Measurements from ENCODE around the gene COLEC11.

Gene COLEC11

DNA sequence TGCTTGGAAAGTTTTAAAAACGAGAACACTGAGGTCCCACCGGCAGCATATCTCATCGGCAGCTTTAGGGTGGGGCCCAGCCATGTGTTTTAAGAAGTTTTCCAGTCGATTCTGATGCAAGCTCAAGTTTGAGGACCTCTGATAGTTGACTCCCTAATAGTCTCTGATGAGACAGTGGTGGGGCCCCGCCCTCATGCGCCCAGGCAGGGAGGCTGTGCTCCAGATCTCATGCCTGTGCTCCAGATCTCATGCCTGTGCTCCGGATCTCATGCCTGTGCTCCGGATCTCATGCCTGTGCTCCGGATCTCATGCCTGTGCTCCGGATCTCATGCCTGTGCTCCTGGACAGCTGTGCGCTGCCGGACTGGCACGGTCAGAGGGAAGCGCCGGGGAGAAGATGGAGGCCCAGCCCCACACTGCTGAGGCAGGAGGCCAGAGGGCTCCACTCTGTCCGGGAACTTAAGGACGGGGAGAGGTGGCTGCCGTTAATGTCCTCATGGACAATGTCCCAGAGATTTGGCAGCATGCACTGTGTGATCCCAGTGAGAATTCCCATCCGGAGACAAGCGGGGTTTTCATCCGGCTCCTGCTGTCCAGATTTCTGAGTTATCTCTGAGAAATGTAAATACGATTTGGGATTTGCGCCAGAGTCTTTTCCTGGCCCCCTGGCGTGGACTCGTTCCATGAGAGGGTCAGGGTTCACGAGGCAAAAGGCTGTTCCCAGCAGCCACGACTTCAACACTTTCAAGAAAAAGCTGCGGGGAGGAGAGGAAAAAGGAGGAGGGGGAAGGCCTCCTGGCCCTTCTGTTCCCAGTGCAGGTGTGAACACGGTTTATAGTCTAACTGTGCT is 9.4 kb upstream of the COLEC11 start:
- no peak for DNase-seq

DNA sequence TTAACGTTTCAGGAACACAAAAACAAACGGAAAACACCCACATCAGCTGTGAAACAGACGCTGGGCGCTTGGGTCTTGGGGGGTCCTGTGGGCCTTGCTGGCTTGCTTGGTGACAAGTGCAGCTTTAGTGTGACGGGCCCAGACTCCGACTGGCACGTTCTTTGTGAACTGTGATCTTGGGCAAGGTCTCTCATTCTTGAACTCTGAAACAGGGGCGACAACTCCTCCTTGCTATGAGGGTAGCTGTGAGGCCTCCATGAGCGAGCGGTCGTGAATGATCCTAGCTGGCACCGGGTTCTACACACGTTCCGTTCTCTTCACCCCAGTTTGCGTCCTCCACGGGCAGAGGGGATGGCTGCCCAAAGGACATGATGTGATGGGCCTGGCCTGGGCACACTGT is 8.7 kb upstream of the COLEC11 start:
- no peak for DNase-seq

- no peak for DNase-seq
Observed at GRCh38 chr2:3587021-3587420, 7.9 kb upstream of the COLEC11 start.

GRCh38 chr2:3587432-3587831 is 7.5 kb upstream of the COLEC11 start:
- no peak for DNase-seq

DNA sequence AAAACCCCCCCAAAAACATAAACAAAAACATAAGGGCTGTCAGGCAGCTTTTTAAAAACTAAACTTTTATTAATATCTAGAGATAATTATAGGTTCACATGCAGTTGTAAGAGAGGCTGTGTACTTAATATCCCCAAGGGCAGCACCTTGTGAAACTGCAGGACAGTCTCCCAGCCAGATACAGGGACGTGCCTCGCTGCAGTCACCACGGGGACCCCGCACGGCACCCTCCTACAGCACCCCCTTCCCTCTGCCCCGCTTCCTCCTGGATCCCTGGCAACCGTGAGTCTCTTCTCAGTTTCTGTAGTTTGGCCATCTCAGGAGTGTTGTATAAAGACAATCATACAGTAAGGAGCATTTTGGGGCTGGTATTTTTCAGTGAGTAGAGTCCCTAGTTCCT is 6.8 kb upstream of the COLEC11 start:
- no peak for DNase-seq

GRCh38 chr2:3589086-3589485 is 5.8 kb upstream of the COLEC11 start:
- DNase-seq = no peak

DNA sequence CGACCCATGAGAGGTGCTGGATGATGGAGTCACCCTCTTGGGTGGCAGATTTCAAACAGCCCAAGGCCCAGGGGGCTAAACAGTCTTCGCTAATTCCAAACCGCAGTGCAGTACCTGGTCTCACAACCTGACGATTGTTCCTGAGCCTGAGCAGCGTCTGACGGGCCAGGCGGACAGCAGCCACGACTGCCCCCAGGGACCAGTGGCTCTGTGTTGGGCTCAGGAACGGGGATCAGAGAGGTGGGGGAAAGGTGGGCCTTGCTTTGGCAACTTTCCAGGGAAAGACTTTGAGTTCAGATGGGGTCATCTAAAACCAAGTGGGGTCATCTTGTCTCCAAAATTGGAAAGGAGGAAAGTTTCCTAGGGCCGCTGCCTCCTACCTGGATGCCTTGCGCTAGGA is 492 bp downstream of the COLEC11 start:
- DNase-seq = no peak

DNA sequence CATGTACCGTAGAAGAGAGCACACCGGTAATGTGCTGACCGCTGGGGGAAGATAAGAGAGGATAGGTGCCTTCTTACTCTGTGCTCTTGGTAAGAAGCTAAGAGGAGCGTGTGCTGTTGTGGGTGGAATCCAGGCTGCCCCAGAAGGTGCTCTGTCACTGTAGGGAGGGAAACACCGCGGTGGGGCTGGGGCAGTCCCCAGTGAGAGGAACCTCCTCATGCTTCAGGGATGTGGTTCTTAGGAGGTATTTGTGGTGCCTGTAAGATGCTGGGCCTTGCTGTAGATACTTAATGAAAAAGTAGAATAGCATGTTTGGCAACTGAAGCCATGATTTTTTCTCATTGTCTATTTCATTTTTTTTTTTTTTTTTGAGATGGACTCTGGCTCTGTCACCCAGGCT is 1.1 kb downstream of the COLEC11 start:
- no peak for DNase-seq

DNA sequence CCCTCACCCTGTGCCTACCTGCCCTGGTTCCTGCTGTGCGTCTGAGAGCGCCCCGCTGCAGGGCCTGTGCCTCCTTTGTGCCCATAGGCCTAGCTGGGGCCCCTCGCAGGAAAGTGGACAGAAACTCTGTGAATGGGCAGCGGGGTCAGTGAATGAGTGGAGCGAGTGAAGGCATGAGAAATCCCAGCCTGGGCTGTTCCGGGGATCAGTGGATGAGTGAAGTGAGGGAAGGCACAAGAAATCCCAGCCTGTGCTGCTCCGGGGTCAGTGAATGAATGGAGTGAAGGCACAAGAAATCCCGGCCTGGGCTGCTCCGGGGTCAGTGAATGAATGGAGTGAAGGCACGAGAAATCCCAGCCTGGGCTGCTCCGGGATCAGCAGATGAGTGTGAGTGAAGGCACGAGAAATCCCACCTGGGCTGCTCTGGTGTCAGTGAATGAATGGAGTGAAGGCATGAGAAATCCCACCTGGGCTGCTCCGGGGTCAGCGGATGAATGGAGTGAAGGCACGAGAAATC is 2.0 kb downstream of the COLEC11 start:
- no peak for DNase-seq

- no peak for DNase-seq
Observed at GRCh38 chr2:3597567-3597966, 2.7 kb downstream of the COLEC11 start.

DNA sequence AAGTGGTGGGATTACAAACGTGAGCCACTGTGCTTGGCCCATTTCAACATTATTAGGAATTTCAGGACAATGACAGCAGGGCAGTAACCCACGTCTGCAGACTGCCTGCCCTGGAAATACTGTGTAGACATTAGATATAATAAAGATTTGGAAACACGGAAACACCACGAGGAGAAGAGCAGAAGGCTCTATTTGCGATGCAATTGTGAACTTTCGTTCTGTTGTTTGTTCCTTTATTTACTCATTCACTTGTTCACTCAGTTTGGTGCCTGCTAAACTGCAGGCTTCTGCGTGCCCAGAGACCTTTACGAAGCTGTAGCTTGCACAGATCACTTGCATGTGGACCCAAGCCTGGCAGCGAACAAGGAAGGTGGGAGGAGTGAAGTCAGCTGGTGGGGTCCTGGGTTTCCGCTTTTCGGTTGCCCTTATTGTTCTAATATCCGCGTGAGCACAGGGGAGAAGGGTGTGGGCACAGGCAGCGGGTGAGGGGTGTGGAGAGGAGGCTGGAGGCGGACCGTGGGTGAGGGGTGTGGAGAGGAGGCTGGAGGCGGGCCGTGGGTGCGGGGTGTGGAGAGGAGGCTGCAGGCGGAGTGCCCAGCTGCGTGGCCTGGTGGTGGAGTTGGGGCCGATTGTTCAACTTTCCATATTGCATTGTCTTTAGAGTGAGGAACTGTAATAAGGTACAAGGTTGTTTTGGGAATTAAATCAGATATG is 3.4 kb downstream of the COLEC11 start:
- no peak for DNase-seq

DNA sequence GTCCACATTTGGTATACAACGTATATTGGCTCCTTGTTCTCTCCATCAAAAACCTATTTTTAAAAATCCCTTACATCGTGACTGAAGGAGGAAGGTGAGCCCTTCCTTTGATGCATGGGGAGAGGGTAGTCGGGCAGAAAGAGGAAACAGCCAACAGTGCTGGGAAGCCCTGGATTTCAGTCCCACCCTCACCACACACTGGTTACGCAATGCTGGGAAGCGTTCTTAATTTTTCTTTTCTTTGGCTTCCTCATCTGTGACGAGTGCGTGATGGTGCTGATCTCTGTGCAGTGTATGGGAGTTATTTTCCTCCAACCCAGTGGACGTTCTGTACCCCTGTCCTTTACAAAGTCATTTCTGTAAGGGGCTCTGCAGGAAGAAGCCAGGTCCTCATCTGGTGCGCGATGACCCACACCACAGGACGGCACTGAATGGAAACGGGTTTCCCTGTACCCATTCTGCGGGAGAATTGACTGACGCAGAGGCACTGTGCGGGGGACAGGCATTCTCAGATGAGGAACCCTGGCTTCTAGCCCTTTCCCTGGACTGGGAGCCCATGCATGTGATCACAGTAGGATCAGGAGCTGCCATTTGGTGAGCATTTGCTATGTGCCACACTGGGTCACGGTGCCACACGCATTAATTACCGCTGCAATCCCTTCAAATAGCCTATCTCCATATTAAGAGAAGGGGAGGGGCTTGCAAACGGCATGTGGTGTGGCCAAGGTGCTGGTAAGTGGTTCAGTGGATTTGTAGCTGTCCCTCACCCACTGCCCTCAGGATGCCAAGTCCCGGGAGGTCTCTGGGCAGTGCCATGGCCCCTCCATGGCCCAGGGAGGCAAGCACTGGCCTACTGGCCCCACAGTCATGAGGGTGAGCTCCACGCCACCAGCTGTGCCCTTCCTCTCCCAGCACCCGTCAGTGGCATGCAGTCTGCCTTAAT is 4.3 kb downstream of the COLEC11 start:
- no peak for DNase-seq

DNA sequence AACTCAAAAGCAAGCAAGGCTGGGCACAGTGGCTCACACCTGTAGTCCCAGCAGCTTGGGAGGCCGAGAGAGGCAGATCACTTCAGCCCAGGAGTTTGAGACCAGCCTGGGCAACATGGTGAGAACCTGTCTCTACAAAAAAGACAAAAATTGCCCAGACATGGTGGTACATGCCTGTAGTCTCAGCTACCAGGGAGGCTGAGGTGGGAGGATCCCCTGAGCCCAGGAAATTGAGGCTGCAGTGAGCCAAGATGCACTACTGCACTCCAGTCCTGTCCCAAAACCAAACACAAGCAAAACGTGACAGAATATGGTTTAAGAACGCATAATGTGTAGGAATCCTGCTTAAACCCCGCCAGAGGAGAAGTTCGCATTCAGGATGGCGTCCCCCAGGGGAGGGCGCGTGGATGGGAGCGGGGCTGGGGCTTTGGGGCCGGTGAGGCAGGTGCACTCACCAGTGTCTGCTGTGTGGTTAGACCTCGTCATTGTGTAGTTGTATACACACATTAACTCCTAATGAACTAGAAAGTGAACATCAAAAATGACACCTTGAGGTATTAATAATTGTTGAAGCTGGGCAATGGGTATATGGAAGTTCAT is 5.4 kb downstream of the COLEC11 start:
- DNase-seq = no peak

DNA sequence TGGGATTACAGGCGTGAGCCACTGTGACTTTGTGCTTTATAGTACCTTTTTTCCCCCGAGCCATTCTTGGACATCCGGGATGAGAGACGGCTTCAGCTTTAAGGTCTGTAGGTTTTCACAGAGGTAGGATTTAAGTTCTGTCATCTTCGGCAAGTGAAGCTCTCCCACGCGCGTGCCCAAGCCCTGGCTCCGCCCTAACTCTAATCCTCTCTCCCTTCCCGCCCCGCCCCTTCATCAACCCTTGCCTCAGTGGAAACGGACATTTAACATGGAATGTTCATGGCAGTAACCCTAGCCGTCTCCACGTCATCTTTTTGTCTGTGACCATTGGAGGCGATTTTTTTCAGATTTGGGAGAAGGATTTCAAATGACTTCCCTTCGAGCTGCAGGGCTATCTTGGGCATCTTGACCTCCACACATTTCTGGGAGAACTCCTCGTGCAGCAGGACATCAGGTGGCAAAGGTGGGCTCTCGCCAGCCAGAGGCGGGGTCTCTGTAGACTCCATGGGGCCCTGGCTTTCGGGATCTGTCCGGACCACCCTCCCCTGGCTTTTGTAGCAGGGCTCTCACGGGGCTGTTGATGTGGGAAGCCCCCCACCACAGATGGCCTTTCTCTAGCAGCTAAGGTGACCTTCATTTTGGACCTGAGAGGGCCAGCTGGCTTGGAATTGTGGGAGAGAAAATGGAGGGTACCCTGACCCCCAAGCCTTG is 6.8 kb downstream of the COLEC11 start:
- no peak for DNase-seq

DNA sequence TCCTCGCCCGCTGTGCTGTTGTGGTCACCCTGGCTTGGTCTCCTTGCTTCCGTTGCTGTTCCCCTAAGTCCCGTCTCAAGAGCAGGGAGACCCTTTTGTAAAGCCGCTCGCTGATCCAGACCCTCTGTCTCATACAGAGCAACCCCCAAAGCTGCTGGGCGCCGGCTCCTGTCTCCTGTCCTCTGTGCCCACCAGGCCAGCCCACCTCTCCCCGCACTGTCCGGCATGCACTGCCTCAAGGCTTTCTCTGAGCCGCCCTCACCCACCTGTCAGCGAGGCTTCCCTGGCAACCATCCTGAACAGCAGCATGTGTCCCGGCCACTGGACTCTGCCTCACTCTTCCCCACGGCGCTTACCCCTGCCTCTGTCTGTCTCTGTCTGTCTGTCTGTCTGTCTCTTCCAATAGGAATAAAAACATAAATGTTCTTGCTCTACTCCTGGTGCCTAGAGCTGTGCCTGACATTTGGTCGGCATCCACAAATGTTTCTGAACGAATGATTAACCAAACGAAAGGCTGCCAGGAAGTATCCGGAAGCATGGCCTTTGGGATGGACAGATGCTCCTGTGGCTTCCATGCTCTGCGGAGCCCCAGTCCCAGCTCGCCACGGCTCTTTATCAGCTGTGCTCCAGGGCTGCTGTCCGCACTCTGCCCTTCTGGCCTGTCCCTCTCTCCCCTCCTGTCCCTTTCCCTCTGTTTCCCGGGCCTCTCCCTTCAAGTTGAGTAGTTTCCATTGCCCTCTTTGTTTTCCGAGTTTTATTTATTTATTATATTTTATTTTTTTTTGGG is 7.8 kb downstream of the COLEC11 start:
- no peak for DNase-seq

GRCh38 chr2:3603536-3604206 is 8.8 kb downstream of the COLEC11 start:
- DNase-seq = no peak

- DNase-seq = no peak
Observed at GRCh38 chr2:3604207-3604877, 9.4 kb downstream of the COLEC11 start.

- no peak for DNase-seq
Observed at GRCh38 chr2:3604991-3605961, 10.4 kb downstream of the COLEC11 start.

GRCh38 chr2:3606028-3606369 is 11.1 kb downstream of the COLEC11 start:
- no peak for DNase-seq

Data from activated effector memory CD4-positive, alpha-beta T cell treated with Interleukin-2 at 50 U/mL for 16 hours (primary cell).